ENCODE measurements around the gene ABCC9.

DNA sequence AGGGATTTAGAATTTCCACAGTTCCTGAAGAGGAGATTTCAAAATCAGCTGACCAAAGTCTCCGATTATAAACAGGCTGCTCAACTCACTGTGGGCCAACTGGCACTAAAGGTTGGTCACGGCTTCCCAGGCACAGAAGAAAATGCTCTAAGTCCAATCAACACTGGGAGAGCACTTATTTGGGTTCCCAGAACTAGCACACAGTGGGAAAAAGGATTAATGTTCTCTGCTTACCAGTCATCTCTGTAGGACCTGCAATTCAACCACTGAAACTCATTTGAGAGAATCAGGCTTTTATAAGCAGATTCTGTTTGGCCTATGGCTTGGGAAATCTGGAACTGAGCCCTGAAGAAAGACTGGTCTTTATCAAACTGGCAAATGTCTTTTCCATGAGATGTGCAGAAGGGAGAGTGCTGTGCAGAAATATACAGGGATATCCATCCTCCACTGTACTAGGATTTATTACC, 49.4 kb downstream of the ABCC9 start:
- no peak for TF ChIP-seq TARDBP (IDR thresholded peaks at IDR 0.05)
- TF ChIP-seq, protein P1, sequence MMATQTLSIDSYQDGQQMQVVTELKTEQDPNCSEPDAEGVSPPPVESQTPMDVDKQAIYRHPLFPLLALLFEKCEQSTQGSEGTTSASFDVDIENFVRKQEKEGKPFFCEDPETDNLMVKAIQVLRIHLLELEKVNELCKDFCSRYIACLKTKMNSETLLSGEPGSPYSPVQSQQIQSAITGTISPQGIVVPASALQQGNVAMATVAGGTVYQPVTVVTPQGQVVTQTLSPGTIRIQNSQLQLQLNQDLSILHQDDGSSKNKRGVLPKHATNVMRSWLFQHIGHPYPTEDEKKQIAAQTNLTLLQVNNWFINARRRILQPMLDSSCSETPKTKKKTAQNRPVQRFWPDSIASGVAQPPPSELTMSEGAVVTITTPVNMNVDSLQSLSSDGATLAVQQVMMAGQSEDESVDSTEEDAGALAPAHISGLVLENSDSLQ (IDR thresholded peaks at IDR 0.05) = no peak
- no peak for TF ChIP-seq BHLHE40 (IDR thresholded peaks at IDR 0.05; ENCODE audit: borderline replicate concordance)

Measured in HEK293T (cell line).